Measurements from ENCODE around the gene FBXL16. TPM values are rescaled to one million over a fixed set of nuclear protein-coding genes. Genes with fewer than 3 reads are reported as not detected.

The FBXL16 gene
- total RNA-seq, 1 donor from 2014 or later: not detected

- no peak for DNase-seq (ENCODE audit: low spot score)
These were observed 59.5 kb downstream of the FBXL16 start for GRCh38 chr16:645852-646678.

- no peak for DNase-seq (ENCODE audit: low spot score)
These were observed 61.0 kb downstream of the FBXL16 start for GRCh38 chr16:644556-644955.

GRCh38 chr16:643050-643368, 62.6 kb downstream of the FBXL16 start:
- no peak for DNase-seq (ENCODE audit: low spot score)

Other genes with a start within 250 kb of the FBXL16 start
- 49.2 TPM for gene CAPN15, start 178.1 kb downstream of the FBXL16 start, total RNA-seq
- not detected for gene PRR35, start 145.4 kb downstream of the FBXL16 start, total RNA-seq
- gene NHLRC4, start 138.8 kb downstream of the FBXL16 start, total RNA-seq: 1.3 TPM
- 32.4 TPM for gene PIGQ, start 135.8 kb downstream of the FBXL16 start, total RNA-seq
- 17.3 TPM for gene RAB40C, start 115.7 kb downstream of the FBXL16 start, total RNA-seq
- 0.55 TPM for gene WFIKKN1, start 74.8 kb downstream of the FBXL16 start, total RNA-seq
- gene METTL26, start 69.5 kb downstream of the FBXL16 start, total RNA-seq: 62.2 TPM
- gene MCRIP2, start 64.0 kb downstream of the FBXL16 start, total RNA-seq: 34.7 TPM
- 21.1 TPM for gene WDR90, start 56.4 kb downstream of the FBXL16 start, total RNA-seq
- 73.9 TPM for gene RHOT2, start 37.7 kb downstream of the FBXL16 start, total RNA-seq
- gene RHBDL1, start 30.1 kb downstream of the FBXL16 start, total RNA-seq: 0.84 TPM
- 109 TPM for gene STUB1, start 25.4 kb downstream of the FBXL16 start, total RNA-seq
- 55.3 TPM for gene JMJD8, start 21.5 kb downstream of the FBXL16 start, total RNA-seq
- gene WDR24, start 15.4 kb downstream of the FBXL16 start, total RNA-seq: 8.1 TPM
- gene METRN, start 9.3 kb upstream of the FBXL16 start, total RNA-seq: 30.3 TPM
- 30.9 TPM for gene ANTKMT, start 15.3 kb upstream of the FBXL16 start, total RNA-seq
- 1.0 TPM for gene CCDC78, start 20.6 kb upstream of the FBXL16 start, total RNA-seq
- gene HAGHL, start 21.3 kb upstream of the FBXL16 start, total RNA-seq: 7.4 TPM
- 21.0 TPM for gene CIAO3, start 35.2 kb upstream of the FBXL16 start, total RNA-seq
- gene MSLN, start 54.9 kb upstream of the FBXL16 start, total RNA-seq: not detected
- 16.8 TPM for gene RPUSD1, start 82.6 kb upstream of the FBXL16 start, total RNA-seq
- gene CHTF18, start 82.8 kb upstream of the FBXL16 start, total RNA-seq: 5.6 TPM
- gene GNG13, start 94.9 kb upstream of the FBXL16 start, total RNA-seq: not detected